ENCODE measurements around the gene MAPK8IP3.

The MAPK8IP3 gene

DNA sequence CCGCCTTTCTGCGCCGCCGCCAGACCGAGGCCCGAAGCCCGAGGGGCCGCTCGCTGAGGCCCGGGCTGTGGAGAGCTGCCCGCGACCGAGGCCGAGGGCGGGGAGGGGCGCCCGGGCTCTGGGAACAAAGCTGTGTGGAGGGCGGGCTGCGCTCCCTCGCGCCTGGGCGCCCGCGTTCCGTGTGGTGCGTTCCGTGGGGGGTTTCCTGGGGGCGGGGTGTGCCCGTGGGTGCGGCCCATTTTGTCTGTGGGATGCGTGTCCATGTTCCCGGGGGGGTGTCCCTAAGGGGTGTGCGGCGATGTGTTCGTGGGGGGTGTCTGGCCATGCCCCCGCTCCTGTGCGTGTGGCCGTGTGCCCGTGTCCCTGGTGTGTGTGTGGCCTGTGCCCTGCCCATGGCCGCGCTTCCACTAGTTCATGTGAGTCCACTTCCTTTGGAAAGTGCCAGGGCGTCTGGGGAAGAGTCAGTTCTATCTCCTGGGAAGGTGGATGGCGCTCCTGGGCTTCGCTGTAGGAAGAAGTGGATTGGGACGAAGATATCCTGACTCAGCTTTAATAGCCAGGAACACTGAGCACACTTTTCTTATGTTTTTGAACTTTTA, 27.4 kb upstream of the MAPK8IP3 start:
- H3K4me1 ChIP-seq (ENCODE audit: insufficient read depth, insufficient read length): peaks cover 2% of the 10 kb centered on the region
- no peaks in the 10 kb centered on the region for H3K9me3 ChIP-seq (ENCODE audit: insufficient read depth, low read length)
- peak overlapping the region; percentile 98 for H3K9ac ChIP-seq (ENCODE audit: insufficient read length, low read depth)
- TF ChIP-seq YY1 (IDR thresholded peaks at IDR 0.05; ENCODE audit: insufficient read depth, insufficient read length): no peak
- TF ChIP-seq SUZ12 (IDR thresholded peaks at IDR 0.05; ENCODE audit: extremely low read depth, insufficient read depth, insufficient read length): no peak
- TF ChIP-seq ZNF274 (IDR thresholded peaks at IDR 0.05; ENCODE audit: low read depth, low read length): no peak
- H3K4me3 ChIP-seq (ENCODE audit: insufficient read length, low read depth): peak overlapping the region; percentile 84
- no peak for DNase-seq (ENCODE audit: low read depth, low spot score)
- H3K27me3 ChIP-seq (ENCODE audit: insufficient read depth, insufficient read length): no peaks in the 10 kb centered on the region
- peaks cover 56% of the 10 kb centered on the region for H3K36me3 ChIP-seq (ENCODE audit: insufficient read depth, insufficient read length, low read length)

DNA sequence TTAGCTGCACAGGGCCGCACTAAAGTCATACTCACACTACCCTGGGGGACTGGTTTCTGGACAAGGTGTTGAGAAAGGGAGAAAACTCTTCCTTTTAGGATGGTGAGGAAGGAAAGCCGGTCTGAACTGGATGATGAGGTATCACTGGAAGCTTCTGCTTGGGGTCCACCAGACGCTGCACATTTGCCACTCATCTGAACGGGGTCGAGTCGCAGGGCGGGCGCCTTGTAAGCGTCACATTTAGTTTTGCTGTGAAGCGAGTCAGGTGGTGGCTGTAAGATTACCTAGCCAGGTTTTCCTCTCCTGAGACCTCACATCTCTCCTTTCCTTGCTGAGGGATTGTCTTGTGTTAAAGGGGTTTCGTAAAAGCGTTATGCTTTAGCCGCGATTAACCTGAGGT, 25.6 kb upstream of the MAPK8IP3 start:
- Histone ChIP-seq H3K4me3 (ENCODE audit: insufficient read length, low read depth) (no peak overlapping the region), H3K27me3 (ENCODE audit: insufficient read depth, insufficient read length) (no peaks in the 10 kb centered on the region)

GRCh38 chr16:1681032-1681431, 25.0 kb upstream of the MAPK8IP3 start:
- TF ChIP-seq SUZ12 (IDR thresholded peaks at IDR 0.05; ENCODE audit: extremely low read depth, insufficient read depth, insufficient read length) (no peak), ZNF274 (IDR thresholded peaks at IDR 0.05; ENCODE audit: low read depth, low read length) (no peak), YY1 (IDR thresholded peaks at IDR 0.05; ENCODE audit: insufficient read depth, insufficient read length) (no peak)
- no peaks in the 10 kb centered on the region for H3K27me3 ChIP-seq (ENCODE audit: insufficient read depth, insufficient read length)

More for the DNA sequence above, 25.6 kb upstream of the MAPK8IP3 start:
- no peak for DNase-seq (ENCODE audit: low read depth, low spot score)
- peaks cover 56% of the 10 kb centered on the region for H3K36me3 ChIP-seq (ENCODE audit: insufficient read depth, insufficient read length, low read length)
- TF ChIP-seq ZNF274 (IDR thresholded peaks at IDR 0.05; ENCODE audit: low read depth, low read length) (no peak), SUZ12 (IDR thresholded peaks at IDR 0.05; ENCODE audit: extremely low read depth, insufficient read depth, insufficient read length) (no peak), YY1 (IDR thresholded peaks at IDR 0.05; ENCODE audit: insufficient read depth, insufficient read length) (no peak)
- no peak overlapping the region for H3K9ac ChIP-seq (ENCODE audit: insufficient read length, low read depth)
- H3K9me3 ChIP-seq (ENCODE audit: insufficient read depth, low read length): no peaks in the 10 kb centered on the region
- H3K4me1 ChIP-seq (ENCODE audit: insufficient read depth, insufficient read length): peaks cover 2% of the 10 kb centered on the region

GRCh38 chr16:1687427-1688316, 18.3 kb upstream of the MAPK8IP3 start:
- no peaks in the 10 kb centered on the region for H3K27me3 ChIP-seq (ENCODE audit: insufficient read depth, insufficient read length)
- H3K9me3 ChIP-seq (ENCODE audit: insufficient read depth, low read length): no peaks in the 10 kb centered on the region; the same call in 1 of the 2 replicates
- H3K4me1 ChIP-seq (ENCODE audit: insufficient read depth, insufficient read length): peaks cover 2% of the 10 kb centered on the region
- TF ChIP-seq SUZ12 (IDR thresholded peaks at IDR 0.05; ENCODE audit: extremely low read depth, insufficient read depth, insufficient read length): no peak
- TF ChIP-seq YY1 (IDR thresholded peaks at IDR 0.05; ENCODE audit: insufficient read depth, insufficient read length): no peak
- no peak for TF ChIP-seq ZNF274 (IDR thresholded peaks at IDR 0.05; ENCODE audit: low read depth, low read length)
- no peak for DNase-seq (ENCODE audit: low read depth, low spot score)
- no peak overlapping the region for H3K4me3 ChIP-seq (ENCODE audit: insufficient read length, low read depth)
- H3K9ac ChIP-seq (ENCODE audit: insufficient read length, low read depth): no peak overlapping the region
- peaks cover 91% of the 10 kb centered on the region for H3K36me3 ChIP-seq (ENCODE audit: insufficient read depth, insufficient read length, low read length)

More at GRCh38 chr16:1681032-1681431, 25.0 kb upstream of the MAPK8IP3 start:
- Histone ChIP-seq H3K9ac (ENCODE audit: insufficient read length, low read depth) (no peak overlapping the region), H3K9me3 (ENCODE audit: insufficient read depth, low read length) (no peaks in the 10 kb centered on the region), H3K36me3 (ENCODE audit: insufficient read depth, insufficient read length, low read length) (peaks cover 55% of the 10 kb centered on the region), H3K4me1 (ENCODE audit: insufficient read depth, insufficient read length) (peaks cover 2% of the 10 kb centered on the region), H3K4me3 (ENCODE audit: insufficient read length, low read depth) (no peak overlapping the region)
- no peak for DNase-seq (ENCODE audit: low read depth, low spot score)

DNA sequence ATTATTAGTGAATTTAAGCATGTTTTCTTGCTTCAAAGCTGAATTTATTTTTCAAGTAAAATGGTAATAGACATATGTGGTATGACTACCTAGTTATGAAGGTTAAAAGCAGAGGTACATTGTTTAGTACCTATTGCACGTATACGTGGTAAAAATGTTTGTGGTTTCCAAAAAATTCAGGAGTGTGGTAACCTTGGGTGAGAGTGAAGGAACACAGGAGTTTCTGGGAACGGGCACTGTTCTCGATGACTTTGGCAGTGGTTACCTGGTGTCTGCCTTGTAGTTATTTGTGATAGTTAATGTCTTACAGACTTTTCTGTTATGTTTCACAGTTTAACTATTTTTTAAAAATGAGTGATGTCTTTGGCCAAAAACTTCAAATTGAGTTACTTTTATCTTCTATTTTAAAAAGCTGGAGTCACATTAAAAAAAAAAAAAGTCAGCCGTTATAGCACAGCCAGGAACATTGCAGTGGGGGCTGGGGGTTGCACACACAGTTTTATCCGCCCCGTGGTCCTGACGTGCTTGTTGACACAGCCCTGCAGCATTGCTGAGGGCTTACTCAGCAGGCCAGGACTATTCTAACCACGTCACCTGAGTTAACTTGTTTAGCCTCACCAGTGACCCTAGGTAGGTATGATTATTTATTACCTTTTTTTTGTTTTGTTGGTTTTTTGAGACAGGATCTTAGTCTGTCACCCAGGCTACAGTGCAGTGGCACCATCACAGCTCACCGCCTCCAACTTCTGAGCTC, 17.0 kb upstream of the MAPK8IP3 start:
- TF ChIP-seq YY1 (IDR thresholded peaks at IDR 0.05; ENCODE audit: insufficient read depth, insufficient read length) (no peak), SUZ12 (IDR thresholded peaks at IDR 0.05; ENCODE audit: extremely low read depth, insufficient read depth, insufficient read length) (no peak), ZNF274 (IDR thresholded peaks at IDR 0.05; ENCODE audit: low read depth, low read length) (no peak)
- no peak for DNase-seq (ENCODE audit: low read depth, low spot score)
- H3K36me3 ChIP-seq (ENCODE audit: insufficient read depth, insufficient read length, low read length): peaks cover 95% of the 10 kb centered on the region
- H3K4me3 ChIP-seq (ENCODE audit: insufficient read length, low read depth): no peak overlapping the region
- H3K9ac ChIP-seq (ENCODE audit: insufficient read length, low read depth): no peak overlapping the region
- no peaks in the 10 kb centered on the region; the same call in 1 of the 2 replicates for H3K9me3 ChIP-seq (ENCODE audit: insufficient read depth, low read length)
- no peaks in the 10 kb centered on the region for H3K27me3 ChIP-seq (ENCODE audit: insufficient read depth, insufficient read length)
- H3K4me1 ChIP-seq (ENCODE audit: insufficient read depth, insufficient read length): peaks cover 2% of the 10 kb centered on the region

- TF ChIP-seq YY1 (IDR thresholded peaks at IDR 0.05; ENCODE audit: insufficient read depth, insufficient read length): no peak
- no peak for TF ChIP-seq SUZ12 (IDR thresholded peaks at IDR 0.05; ENCODE audit: extremely low read depth, insufficient read depth, insufficient read length)
- no peak for TF ChIP-seq ZNF274 (IDR thresholded peaks at IDR 0.05; ENCODE audit: low read depth, low read length)
- Histone ChIP-seq H3K36me3 (ENCODE audit: insufficient read depth, insufficient read length, low read length) (peaks cover 95% of the 10 kb centered on the region), H3K9ac (ENCODE audit: insufficient read length, low read depth) (no peak overlapping the region), H3K9me3 (ENCODE audit: insufficient read depth, low read length) (no peaks in the 10 kb centered on the region; the same call in 1 of the 2 replicates), H3K4me3 (ENCODE audit: insufficient read length, low read depth) (no peak overlapping the region), H3K27me3 (ENCODE audit: insufficient read depth, insufficient read length) (no peaks in the 10 kb centered on the region), H3K4me1 (ENCODE audit: insufficient read depth, insufficient read length) (peaks cover 2% of the 10 kb centered on the region)
- DNase-seq (ENCODE audit: low read depth, low spot score): no peak
These were observed 16.1 kb upstream of the MAPK8IP3 start for GRCh38 chr16:1689853-1690252.
